ENCODE measurements around the gene NDUFB3.

DNA sequence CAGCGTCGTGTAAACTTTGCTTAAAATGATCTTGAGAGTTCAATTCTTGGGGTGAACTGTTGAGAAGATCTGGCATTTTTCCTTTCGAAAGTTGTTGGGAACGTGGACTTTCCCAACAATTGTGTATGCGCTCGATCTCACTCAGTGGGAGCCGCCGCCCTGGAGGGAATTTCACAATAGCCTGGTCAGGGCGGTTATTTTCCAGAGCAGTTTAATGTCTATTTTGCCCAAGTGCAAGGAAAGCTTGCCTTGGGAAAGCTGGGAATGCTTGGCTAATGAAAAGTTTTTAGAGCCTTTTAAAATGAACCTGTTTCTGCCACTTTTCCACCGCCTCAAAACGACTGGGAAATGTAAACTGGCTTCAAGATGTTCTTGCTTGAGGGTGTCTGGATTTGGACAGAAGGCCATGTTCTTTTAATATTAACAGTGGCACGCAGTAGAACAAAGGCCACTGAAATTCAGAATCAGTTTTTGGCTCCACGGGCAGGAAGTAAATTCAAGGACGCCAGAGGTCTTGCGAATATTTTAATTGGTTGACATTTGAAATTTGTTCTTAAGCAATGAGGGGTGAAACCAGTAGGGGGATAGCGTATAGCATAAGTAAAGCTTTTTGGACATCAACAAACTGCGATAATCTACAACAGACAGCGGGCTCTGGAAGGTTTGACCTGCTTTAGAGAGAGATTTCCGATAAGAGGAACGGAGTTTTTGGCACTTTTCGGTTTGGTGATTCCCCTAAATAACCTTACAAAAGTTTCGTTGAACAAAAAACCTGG lies 45.3 kb downstream of the NDUFB3 start:
- TF ChIP-seq, protein P1, sequence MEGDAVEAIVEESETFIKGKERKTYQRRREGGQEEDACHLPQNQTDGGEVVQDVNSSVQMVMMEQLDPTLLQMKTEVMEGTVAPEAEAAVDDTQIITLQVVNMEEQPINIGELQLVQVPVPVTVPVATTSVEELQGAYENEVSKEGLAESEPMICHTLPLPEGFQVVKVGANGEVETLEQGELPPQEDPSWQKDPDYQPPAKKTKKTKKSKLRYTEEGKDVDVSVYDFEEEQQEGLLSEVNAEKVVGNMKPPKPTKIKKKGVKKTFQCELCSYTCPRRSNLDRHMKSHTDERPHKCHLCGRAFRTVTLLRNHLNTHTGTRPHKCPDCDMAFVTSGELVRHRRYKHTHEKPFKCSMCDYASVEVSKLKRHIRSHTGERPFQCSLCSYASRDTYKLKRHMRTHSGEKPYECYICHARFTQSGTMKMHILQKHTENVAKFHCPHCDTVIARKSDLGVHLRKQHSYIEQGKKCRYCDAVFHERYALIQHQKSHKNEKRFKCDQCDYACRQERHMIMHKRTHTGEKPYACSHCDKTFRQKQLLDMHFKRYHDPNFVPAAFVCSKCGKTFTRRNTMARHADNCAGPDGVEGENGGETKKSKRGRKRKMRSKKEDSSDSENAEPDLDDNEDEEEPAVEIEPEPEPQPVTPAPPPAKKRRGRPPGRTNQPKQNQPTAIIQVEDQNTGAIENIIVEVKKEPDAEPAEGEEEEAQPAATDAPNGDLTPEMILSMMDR (IDR thresholded peaks at IDR 0.05; ENCODE audit: extremely low read depth in 1 of 2, insufficient read depth in 1 of 2, low read depth in 1 of 2, low read length in 2 of 2) = peak; percentile 32 to 41
- TF ChIP-seq POLR2A (IDR thresholded peaks at IDR 0.05; ENCODE audit: low read depth, low read length) = peak; percentile 58
- no peak for TF ChIP-seq EZH2 (IDR thresholded peaks at IDR 0.05; ENCODE audit: borderline replicate concordance, low read depth, low read length, severe bottlenecking)
- TF ChIP-seq POLR2AphosphoS5 (IDR thresholded peaks at IDR 0.05; ENCODE audit: insufficient read depth, low read depth, low read length) = peak; percentile 7
- TF ChIP-seq, protein P2, sequence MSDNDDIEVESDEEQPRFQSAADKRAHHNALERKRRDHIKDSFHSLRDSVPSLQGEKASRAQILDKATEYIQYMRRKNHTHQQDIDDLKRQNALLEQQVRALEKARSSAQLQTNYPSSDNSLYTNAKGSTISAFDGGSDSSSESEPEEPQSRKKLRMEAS (IDR thresholded peaks at IDR 0.05; ENCODE audit: insufficient read depth, insufficient read length) = no peak
- no peak for TF ChIP-seq MYC (IDR thresholded peaks at IDR 0.05; ENCODE audit: low read depth, low read length)
- peak; percentile 25 for TF ChIP-seq GATA2 (IDR thresholded peaks at IDR 0.05; ENCODE audit: insufficient read depth, insufficient read length, low read depth, low read length)
- no peak for TF ChIP-seq FOS (IDR thresholded peaks at IDR 0.05; ENCODE audit: borderline replicate concordance, insufficient read depth, low read length)
